WTC11 (cell line): Measurements from ENCODE around the gene PSMD12. TPM values are rescaled to one million over a fixed set of nuclear protein-coding genes. Genes with fewer than 3 reads are reported as not detected.
A peak's percentile ranks its signal among the peaks of the same experiment; 100 is the strongest.

Experiments
- ATAC-seq: fragments of 200-7000 bp; cut with Tn5 transposase; 2 replicates; pipeline ENCODE4 v1.10.0; 2021; ENCODE audit warnings: mild to moderate bottlenecking, moderate library complexity
- CTCF ChIA-PET: fragments of 300-600 bp; sonication (Branson Sonifier 250); formaldehyde crosslinking; loops from one replicate; lab custom pipeline; 2021; ENCODE audit warnings: antibody characterized with exemption; lab: Charles Lee
- POLR2A ChIA-PET: fragments of 350-600 bp; sonication (Branson Sonifier 250); formaldehyde crosslinking; loops from one replicate; lab custom pipeline; 2021; ENCODE audit warnings: antibody characterized with exemption; lab: Charles Lee
- DNase-seq: peaks from one replicate; pipeline ENCODE4 v3.0.0; 2021; ENCODE audit warnings: low spot score
- H3K27ac Mint-ChIP-seq: 2 replicates; pipeline ENCODE4 v1.8.0; 2021; ENCODE audit warnings: mixed read lengths
- H3K27me3 Mint-ChIP-seq: 2 replicates; pipeline ENCODE4 v1.8.0; 2021; ENCODE audit warnings: low read depth, mild to moderate bottlenecking, moderate library complexity, mixed read lengths
- H3K36me3 Mint-ChIP-seq: 2 replicates; pipeline ENCODE4 v1.8.0; 2021; ENCODE audit warnings: mixed read lengths
- H3K4me1 Mint-ChIP-seq: 2 replicates; pipeline ENCODE4 v1.8.0; 2022; ENCODE audit warnings: mixed read lengths
- H3K4me3 Mint-ChIP-seq: 2 replicates; pipeline ENCODE4 v1.8.0; 2021; ENCODE audit warnings: mild to moderate bottlenecking, moderate library complexity, mixed read lengths
- H3K9me3 Mint-ChIP-seq: 2 replicates; pipeline ENCODE4 v1.8.0; 2021; ENCODE audit warnings: mixed read lengths
- AFF4 ChIP-seq: sonication (generic); formaldehyde crosslinking; IDR thresholded peaks from 2 replicates; pipeline ENCODE4 v1.8.1; 2023; ENCODE audit warnings: mild to moderate bottlenecking, missing genetic modification reagents, borderline replicate concordance
- ATF1 ChIP-seq: sonication (generic); formaldehyde crosslinking; IDR thresholded peaks from 2 replicates; pipeline ENCODE4 v1.8.1; 2023; ENCODE audit warnings: mild to moderate bottlenecking, moderate library complexity, missing genetic modification reagents
- CREB1 ChIP-seq: sonication (generic); formaldehyde crosslinking; IDR thresholded peaks from 2 replicates; pipeline ENCODE4 v1.8.0; 2023; ENCODE audit warnings: mild to moderate bottlenecking, missing genetic modification reagents
- E2F4 ChIP-seq: sonication (generic); formaldehyde crosslinking; IDR thresholded peaks from 2 replicates; pipeline ENCODE4 v1.8.1; 2022; ENCODE audit warnings: low read depth, mild to moderate bottlenecking, moderate library complexity, missing genetic modification reagents, borderline replicate concordance
- FOXK1 ChIP-seq: sonication (generic); formaldehyde crosslinking; IDR thresholded peaks from 2 replicates; pipeline ENCODE4 v1.8.0; 2022; ENCODE audit warnings: mild to moderate bottlenecking, moderate library complexity, missing genetic modification reagents
- FOXP4 ChIP-seq: sonication (generic); formaldehyde crosslinking; IDR thresholded peaks from 2 replicates; pipeline ENCODE4 v1.8.0; 2022; ENCODE audit warnings: mild to moderate bottlenecking, missing genetic modification reagents
- GTF2I ChIP-seq: fragments of 250-450 bp; sonication (Bioruptor Pico); conservative IDR thresholded peaks from 2 replicates; pipeline ENCODE4 v1.4.0; 2021; ENCODE audit warnings: mild to moderate bottlenecking
- KAT7 ChIP-seq: sonication (generic); formaldehyde crosslinking; IDR thresholded peaks from 2 replicates; pipeline ENCODE4 v1.8.1; 2023; ENCODE audit warnings: missing genetic modification reagents, mild to moderate bottlenecking, borderline replicate concordance
- MXD4 ChIP-seq: fragments of 250-450 bp; sonication (Bioruptor Pico); IDR thresholded peaks from 2 replicates; pipeline ENCODE4 v1.8.0; 2021; ENCODE audit warnings: mild to moderate bottlenecking, moderate library complexity, borderline replicate concordance
- ZNF219 ChIP-seq: sonication (generic); formaldehyde crosslinking; IDR thresholded peaks from 2 replicates; pipeline ENCODE4 v1.8.0; 2023; ENCODE audit warnings: missing genetic modification reagents, mild to moderate bottlenecking, borderline replicate concordance
- ZNF263 ChIP-seq: sonication (generic); formaldehyde crosslinking; IDR thresholded peaks from 2 replicates; pipeline ENCODE4 v1.8.1; 2022; ENCODE audit warnings: low read depth, mild to moderate bottlenecking, moderate library complexity, missing genetic modification reagents
- ZNF281 ChIP-seq: sonication (generic); formaldehyde crosslinking; IDR thresholded peaks from 2 replicates; pipeline ENCODE4 v1.8.0; 2023; ENCODE audit warnings: mild to moderate bottlenecking, missing genetic modification reagents
- ZNF396 ChIP-seq: fragments of 250-450 bp; sonication (Bioruptor Pico); IDR thresholded peaks from 2 replicates; pipeline ENCODE4 v1.8.0; 2021; ENCODE audit warnings: mild to moderate bottlenecking, moderate library complexity, borderline replicate concordance
- ZNF425 ChIP-seq: fragments of 250-450 bp; sonication (Bioruptor Pico); conservative IDR thresholded peaks from 2 replicates; pipeline ENCODE4 v1.9.0; 2021; ENCODE audit warnings: mild to moderate bottlenecking
- total RNA-seq: library from RNA; stranded (reverse); gene quantifications from 3 replicates; pipeline ENCODE4 v1.2.3, GENCODE V29; 2021

The PSMD12 gene
- total RNA-seq, 1 experiment from 2014 or later, result 66.9 TPM

- TF ChIP-seq AFF4 (no peak), FOXP4 (CRISPR knock-in tag) (no peak), ZNF396 (CRISPR knock-in tag) (no peak)
Observed at GRCh38 chr17:67362173-67362572, 4.2 kb downstream of the PSMD12 start (continued).

GRCh38 chr17:67360880-67361279, 5.5 kb downstream of the PSMD12 start:
- POLR2A ChIA-PET, result interaction anchor here (0.6 kb wide), 1 partner anchor 82 kb away, joined by 4 read pairs; no protein-coding TSS in a partner anchor
- DNase-seq (no peak), ATAC-seq (no peak)
- no peak overlapping the region for H3K4me3 Mint-ChIP-seq
- peaks cover 37% of the 10 kb centered on the region for H3K36me3 Mint-ChIP-seq
- H3K27me3 Mint-ChIP-seq, result no peaks in the 10 kb centered on the region
- no peaks in the 10 kb centered on the region for H3K9me3 Mint-ChIP-seq
- H3K4me1 Mint-ChIP-seq, result peaks cover 23% of the 10 kb centered on the region
- H3K27ac Mint-ChIP-seq, result peak overlapping the region; percentile 85; the same call in 1 of the 2 replicates
- CTCF ChIA-PET, result interaction anchor here (0.6 to 1.7 kb wide), 2 partner anchors 14 to 441 kb away, joined by 3 to 6 read pairs; no protein-coding TSS in a partner anchor
- TF ChIP-seq E2F4 (CRISPR knock-in tag), result no peak
- no peak for TF ChIP-seq KAT7 (CRISPR knock-in tag)
- no peak for TF ChIP-seq MXD4 (CRISPR knock-in tag)
- TF ChIP-seq FOXP4 (CRISPR knock-in tag), result no peak
- no peak for TF ChIP-seq CREB1 (CRISPR knock-in tag)
- no peak for TF ChIP-seq ZNF425 (CRISPR knock-in tag)
- no peak for TF ChIP-seq ZNF219 (CRISPR knock-in tag)
- no peak for TF ChIP-seq ATF1 (CRISPR knock-in tag)
- no peak for TF ChIP-seq FOXK1 (CRISPR knock-in tag)
- no peak for TF ChIP-seq AFF4
- no peak for TF ChIP-seq ZNF263
- no peak for TF ChIP-seq GTF2I (CRISPR knock-in tag)
- TF ChIP-seq ZNF281, result no peak
